ENCODE data around the gene CHRM1.

GRCh38 chr11:62882431-62882749 is 38.8 kb downstream of the CHRM1 start:
- TF ChIP-seq, protein P1, sequence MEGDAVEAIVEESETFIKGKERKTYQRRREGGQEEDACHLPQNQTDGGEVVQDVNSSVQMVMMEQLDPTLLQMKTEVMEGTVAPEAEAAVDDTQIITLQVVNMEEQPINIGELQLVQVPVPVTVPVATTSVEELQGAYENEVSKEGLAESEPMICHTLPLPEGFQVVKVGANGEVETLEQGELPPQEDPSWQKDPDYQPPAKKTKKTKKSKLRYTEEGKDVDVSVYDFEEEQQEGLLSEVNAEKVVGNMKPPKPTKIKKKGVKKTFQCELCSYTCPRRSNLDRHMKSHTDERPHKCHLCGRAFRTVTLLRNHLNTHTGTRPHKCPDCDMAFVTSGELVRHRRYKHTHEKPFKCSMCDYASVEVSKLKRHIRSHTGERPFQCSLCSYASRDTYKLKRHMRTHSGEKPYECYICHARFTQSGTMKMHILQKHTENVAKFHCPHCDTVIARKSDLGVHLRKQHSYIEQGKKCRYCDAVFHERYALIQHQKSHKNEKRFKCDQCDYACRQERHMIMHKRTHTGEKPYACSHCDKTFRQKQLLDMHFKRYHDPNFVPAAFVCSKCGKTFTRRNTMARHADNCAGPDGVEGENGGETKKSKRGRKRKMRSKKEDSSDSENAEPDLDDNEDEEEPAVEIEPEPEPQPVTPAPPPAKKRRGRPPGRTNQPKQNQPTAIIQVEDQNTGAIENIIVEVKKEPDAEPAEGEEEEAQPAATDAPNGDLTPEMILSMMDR (IDR thresholded peaks at IDR 0.05), result no peak
- no peak for TF ChIP-seq EP300 (IDR thresholded peaks at IDR 0.05)
